Suppressor macrophage (primary cell): ENCODE data around the gene PCDHGB3.
"Not testable (repeated sequence)": the region's sequence is repeated elsewhere in the genome, so short reads cannot be mapped to it uniquely, and the experiment has no call there.

Source experiments
- DNase-seq, 4 experiments: peaks; one replicate each; pipeline ENCODE4 v3.0.0-alpha.2; 2020 to 2022
- total RNA-seq, 17 experiments: gene quantifications; one replicate each; lab custom pipeline; 2026; ENCODE audit warnings: mixed read lengths in 6 of 17, inconsistent platforms in 3 of 17; lab: John Stamatoyannopoulos, UW

PCDHGB3 gene
- total RNA-seq, result 0 to 1.1 (median 0.12) reads per million in 17 experiments

DNA sequence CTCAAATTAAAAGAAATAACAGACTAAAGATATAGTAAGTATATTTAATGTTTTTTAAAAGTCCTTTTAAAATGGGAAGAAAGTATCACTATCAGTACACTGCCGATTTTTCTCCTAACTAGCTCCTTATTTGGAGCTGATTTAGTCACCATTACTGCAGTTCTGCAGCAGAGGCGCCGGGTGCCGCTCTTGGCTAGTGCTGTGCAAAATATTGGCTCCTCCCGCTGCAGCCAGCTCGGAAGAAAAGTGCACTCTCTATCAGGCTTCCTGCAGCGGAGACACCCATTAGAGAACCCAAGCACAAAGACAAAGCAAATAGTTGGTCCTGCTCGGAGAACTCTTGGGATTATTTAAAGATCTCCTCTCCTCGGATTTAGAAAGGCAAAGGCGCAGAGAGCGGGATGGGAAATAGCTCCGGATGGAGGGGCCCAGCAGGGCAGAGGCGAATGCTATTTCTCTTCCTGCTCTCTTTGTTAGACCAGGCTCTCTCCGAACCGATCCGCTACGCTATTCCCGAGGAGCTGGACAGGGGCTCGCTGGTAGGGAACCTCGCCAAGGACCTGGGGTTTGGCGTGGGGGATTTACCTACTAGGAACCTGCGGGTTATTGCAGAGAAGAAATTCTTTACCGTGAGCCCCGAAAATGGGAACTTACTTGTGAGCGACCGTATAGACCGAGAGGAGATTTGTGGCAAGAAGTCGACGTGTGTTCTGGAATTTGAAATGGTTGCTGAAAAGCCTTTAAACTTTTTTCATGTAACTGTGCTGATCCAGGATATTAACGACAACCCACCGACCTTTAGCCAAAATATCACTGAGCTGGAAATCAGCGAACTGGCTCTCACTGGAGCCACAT is at the start of gene PCDHGB3:
TSS of gene PCDHGB3 (plus strand) at position 249 of the 855 bp plus-strand sequence. CDS start at position 402, 153 bp downstream.
- peak; percentile 11 to 64 (median 43) for DNase-seq

DNA sequence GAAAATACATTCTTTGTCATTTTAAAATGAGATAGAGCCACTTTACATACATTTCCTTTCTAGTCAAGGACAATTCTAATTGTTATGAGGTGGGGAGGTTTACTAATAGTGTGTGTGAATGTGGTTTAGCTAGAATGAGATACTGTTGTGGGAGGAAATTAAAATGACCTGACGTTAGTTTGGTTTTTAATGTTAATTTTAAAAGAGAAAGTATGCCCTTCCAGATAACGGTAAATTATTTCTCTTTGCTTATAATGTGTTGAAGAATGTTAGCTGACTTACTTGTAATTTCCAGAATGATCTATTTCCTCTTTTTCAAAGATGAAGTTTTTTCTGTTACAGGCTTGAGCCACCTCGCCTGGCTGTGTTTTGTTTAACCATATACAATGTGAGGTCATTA is 47.8 kb upstream of the PCDHGB3 start:
- DNase-seq, result no peak

DNA sequence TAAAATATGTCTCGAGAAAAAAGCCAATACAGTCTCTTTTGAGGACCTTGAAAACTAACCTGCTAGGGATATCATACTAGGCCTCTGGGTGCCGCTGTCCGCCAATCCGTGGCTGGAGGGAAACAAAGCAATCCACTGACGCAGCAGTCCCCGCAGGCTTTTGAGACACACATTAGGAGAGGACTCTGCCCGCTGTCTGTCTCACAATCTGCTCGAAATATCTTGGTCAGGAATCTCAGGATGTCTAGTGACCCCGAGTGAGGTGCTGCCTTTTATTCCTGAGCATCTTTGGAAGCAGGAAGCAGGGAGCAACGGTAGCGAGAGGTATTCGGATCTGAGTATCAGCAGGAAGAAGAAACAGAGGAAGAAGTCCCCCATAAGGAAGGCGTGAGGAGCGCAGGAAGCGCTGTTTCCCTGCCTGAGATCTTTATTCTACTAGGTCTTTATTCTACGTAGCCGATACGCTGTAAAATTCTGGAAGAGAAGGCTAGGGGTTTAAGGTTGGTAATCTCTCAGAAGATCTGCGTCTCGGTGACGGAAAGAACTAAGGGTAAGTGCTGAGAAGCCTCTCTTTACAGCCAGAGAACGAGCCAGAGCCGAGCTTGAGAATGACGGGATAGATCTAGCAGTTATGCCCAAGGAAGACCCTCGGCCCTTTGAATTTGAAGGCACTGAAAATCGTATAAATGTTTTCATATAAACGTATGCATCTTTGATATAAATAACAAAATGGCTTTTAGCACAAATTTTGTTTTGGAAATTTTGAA is 43.8 kb upstream of the PCDHGB3 start:
- peak; percentile 33 to 56 (median 46) for DNase-seq

GRCh38 chr5:141328231-141328630 is 41.8 kb upstream of the PCDHGB3 start:
- no peak for DNase-seq

- no peak for DNase-seq
Observed at GRCh38 chr5:141330299-141331080, 39.6 kb upstream of the PCDHGB3 start, which contains the start of gene PCDHGA1. TSS of gene PCDHGA1 (plus strand) at chr5:141330514.

DNA sequence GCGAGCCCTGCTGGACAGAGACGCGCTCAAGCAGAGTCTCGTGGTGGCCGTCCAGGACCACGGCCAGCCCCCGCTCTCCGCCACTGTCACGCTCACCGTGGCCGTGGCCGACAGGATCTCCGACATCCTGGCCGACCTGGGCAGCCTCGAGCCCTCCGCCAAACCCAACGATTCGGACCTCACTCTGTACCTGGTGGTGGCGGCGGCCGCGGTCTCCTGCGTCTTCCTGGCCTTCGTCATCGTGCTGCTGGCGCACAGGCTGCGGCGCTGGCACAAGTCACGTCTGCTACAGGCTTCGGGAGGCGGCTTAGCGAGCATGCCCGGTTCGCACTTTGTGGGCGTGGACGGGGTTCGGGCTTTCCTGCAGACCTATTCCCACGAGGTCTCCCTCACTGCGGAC is 37.5 kb upstream of the PCDHGB3 start:
- DNase-seq, result not testable (repeated sequence)

DNA sequence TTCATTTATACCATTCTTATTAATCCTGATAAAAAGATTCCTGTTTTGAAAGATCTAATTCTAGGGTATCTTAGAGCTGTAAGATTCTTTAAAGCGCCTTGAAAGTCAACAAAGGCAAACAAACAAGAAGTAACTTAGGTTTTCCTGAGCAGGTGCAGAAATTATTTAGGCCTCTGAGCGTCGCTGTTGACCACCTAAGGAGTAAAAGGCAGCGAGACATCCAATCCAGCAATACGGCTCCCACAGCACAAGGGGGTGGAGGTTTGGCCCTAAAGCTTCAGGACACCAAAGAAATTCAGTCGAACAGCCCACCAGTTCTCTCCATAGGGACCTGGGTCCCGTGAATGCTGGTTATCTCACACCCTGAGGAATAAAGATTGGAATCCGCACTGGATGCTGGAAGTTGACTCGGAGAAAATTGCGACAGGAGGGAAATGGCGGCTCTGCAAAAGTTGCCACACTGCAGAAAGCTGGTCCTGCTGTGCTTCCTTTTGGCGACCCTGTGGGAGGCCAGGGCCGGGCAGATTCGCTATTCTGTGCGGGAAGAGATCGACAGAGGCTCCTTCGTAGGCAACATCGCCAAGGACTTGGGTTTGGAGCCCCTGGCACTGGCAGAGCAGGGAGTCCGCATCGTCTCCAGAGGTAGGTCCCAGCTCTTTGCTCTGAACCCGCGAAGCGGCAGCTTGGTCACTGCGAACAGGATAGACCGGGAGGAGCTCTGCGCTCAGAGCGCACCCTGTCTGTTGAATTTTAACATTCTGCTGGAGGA is 31.3 kb upstream of the PCDHGB3 start, which contains the start of gene PCDHGA2:
TSS of gene PCDHGA2 (plus strand) at position 223 of the 769 bp plus-strand sequence.
- DNase-seq, result peak in 1 of 4 experiments; percentile 32

DNA sequence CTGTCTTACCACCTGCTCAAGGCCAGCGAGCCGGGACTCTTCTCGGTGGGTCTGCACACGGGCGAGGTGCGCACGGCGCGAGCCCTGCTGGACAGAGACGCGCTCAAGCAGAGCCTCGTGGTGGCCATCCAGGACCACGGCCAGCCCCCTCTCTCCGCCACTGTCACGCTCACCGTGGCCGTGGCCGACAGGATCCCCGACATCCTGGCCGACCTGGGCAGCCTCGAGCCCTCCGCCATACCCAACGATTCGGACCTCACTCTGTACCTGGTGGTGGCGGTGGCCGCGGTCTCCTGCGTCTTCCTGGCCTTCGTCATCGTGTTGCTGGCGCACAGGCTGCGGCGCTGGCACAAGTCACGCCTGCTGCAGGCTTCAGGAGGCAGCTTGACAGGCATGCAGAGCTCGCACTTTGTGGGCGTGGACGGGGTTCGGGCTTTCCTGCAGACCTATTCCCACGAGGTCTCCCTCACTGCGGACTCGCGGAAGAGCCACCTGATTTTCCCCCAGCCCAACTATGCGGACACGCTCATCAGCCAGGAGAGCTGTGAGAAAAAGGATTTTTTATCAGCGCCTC is 29.2 kb upstream of the PCDHGB3 start:
- not testable (repeated sequence) for DNase-seq

- DNase-seq, result no peak
Observed at GRCh38 chr5:141342773-141343172, 27.3 kb upstream of the PCDHGB3 start.

GRCh38 chr5:141343242-141343952 is 26.6 kb upstream of the PCDHGB3 start, which contains the start of gene PCDHGA3:
TSS of gene PCDHGA3 (plus strand) at chr5:141343829. CDS start at chr5:141344034, 205 bp downstream.
- peak; percentile 9 to 44 (median 24) for DNase-seq

DNA sequence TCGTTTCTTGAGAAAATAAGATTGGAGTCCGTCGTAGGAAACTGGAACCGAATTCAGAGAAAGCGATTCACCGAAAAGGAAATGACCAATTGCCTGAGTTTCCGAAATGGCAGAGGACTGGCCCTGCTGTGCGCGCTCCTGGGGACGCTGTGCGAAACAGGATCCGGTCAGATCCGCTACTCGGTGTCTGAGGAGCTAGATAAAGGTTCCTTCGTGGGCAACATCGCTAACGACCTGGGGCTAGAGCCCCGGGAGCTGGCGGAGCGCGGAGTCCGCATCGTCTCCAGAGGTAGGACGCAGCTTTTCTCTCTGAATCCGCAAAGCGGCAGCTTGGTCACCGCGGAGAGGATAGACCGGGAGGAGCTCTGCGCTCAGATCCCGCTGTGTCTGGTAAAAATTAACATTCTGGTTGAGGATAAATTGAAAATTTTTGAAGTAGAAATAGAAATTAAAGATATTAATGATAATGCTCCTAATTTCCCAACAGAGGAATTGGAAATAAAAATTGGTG is 26.0 kb upstream of the PCDHGB3 start:
- no peak for DNase-seq

GRCh38 chr5:141345327-141345726 is 24.7 kb upstream of the PCDHGB3 start:
- no peak for DNase-seq

GRCh38 chr5:141346017-141346416 is 24.0 kb upstream of the PCDHGB3 start:
- not testable (repeated sequence) for DNase-seq

DNA sequence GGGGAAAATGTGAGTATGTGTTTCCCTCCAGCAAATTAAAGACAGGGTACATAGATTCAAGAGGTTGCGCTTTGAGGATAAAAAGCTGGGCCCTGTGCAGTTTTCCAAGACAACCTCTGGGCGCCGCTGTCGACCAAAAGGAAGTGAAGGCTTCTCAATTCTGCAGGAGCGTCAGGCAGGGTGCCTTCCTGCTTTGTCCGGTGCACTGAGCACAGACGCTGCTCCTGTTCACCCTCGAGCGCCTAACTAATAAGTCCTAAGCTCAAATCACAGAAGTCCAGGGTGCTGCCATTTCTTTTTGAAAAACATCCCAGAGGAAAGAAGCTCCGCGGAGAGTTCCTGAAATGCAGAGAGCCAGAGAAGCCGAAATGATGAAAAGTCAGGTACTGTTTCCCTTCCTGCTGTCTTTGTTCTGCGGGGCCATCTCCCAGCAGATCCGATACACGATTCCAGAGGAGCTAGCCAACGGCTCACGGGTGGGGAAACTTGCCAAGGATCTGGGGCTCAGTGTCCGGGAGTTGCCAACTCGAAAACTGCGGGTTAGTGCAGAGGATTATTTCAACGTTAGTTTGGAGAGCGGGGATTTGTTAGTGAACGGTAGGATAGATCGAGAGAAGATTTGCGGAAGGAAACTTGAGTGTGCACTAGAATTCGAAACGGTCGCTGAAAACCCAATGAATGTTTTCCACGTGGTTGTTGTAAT is 20.0 kb upstream of the PCDHGB3 start, which contains the start of gene PCDHGB1:
TSS of gene PCDHGB1 (plus strand) at position 183 of the 703 bp plus-strand sequence. CDS start at position 345, 162 bp downstream.
- DNase-seq, result peak; percentile 5 to 50 (median 26)

DNA sequence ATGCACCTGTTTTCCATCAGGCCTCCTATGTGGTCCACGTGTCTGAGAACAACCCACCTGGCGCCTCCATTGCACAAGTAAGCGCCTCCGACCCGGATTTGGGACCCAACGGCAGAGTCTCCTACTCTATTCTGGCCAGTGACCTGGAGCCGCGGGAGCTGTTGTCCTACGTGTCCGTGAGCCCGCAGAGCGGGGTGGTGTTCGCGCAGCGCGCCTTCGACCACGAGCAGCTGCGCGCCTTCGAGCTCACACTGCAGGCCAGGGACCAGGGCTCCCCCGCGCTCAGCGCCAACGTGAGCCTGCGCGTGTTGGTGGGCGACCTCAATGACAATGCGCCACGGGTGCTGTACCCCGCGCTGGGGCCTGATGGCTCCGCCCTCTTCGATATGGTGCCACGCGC is 18.5 kb upstream of the PCDHGB3 start:
- no peak for DNase-seq

DNA sequence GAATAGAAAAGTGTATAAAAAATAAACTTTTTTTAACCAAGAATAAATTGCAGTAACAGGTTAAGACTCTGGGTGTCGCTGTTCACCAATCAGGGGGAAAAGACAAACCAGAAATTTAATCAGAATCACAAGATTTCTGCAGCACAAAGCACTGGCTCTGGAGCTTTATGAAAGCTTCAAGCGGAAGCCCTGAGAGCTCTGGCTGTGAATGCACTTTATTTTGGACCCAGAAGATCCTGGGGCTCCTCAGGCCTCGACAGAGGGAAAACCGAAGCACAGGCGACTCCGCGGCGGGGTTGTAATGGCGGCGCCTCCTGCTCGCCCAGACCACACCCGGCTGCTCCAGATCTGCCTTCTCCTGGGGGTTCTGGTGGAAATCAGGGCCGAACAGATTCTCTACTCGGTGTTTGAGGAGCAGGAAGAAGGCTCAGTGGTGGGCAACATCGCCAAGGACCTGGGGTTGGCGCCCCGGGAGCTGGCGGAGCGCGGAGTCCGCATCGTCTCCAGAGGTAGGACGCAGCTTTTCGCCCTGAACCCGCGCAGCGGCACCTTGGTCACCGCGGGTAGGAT is 15.1 kb upstream of the PCDHGB3 start, which contains the start of gene PCDHGA4:
TSS of gene PCDHGA4 (plus strand) at position 122 of the 570 bp plus-strand sequence. CDS start at position 209, 87 bp downstream.
- no peak for DNase-seq

GRCh38 chr5:141355641-141356040 is 14.4 kb upstream of the PCDHGB3 start:
- no peak for DNase-seq

GRCh38 chr5:141356133-141356532 is 13.9 kb upstream of the PCDHGB3 start:
- DNase-seq, result no peak

DNA sequence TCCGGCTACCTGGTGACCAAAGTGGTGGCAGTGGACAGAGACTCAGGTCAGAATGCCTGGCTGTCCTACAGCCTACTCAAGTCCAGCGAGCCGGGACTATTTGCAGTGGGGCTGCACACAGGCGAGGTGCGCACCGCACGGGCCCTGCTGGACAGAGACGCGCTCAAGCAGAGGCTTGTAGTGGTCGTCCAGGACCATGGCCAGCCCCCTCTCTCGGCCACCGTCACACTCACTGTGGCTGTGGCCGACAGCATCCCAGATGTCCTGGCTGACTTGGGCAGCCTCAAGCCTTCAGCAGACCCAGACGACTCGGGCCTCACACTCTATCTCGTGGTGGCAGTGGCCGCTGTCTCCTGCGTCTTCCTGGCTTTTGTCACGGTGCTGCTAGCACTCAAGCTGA is 13.1 kb upstream of the PCDHGB3 start:
- DNase-seq, result no peak
